ENCODE measurements around the gene DNMT3L.
A peak's percentile ranks its signal among the peaks of the same experiment; 100 is the strongest.

DNMT3L gene

GRCh38 chr21:44261675-44262295 lies at the start of gene DNMT3L:
Gene DNMT3L, minus strand, starts transcription at chr21:44261897. Its CDS starts 638 bp downstream, at chr21:44261259.
- DNase-seq = no peak

GRCh38 chr21:44310628-44311507 lies 49.2 kb upstream of the DNMT3L start:
- DNase-seq = no peak

DNA sequence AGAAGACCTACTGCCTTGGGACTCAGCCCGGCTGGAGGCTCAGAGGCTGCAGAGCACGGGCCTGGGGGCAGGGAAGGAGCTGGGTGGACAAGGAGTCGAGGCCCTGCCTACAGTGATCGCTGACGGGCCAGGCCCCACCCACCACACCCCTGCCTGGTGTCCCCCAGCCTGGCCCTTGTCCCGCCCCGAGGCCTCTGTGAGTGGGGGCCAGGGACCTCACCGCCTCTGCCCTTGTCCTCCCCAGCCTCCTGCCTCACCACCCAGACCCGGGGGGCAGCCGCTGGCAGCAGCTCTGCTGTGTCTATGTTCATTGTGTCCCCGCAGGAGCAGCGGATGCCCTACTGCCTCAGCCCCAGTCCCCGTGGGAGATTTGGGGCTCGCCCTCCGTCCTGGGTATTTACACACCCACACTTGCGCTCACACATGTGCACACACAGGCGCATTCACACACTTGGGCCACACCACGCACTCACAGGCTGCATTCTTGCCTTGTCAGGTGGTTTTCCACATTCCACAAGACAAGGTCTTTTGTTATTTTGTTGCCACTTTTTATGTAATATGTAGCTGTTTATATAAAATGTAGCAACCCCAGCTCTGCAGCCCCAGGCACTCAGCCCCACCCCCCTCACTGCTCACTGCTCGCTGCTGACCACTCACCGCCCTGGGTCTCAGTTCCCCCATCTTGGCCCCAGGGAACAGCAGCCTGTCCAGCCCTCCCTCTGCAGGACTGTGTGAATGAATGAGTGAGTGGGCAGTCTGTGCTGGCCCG lies 45.4 kb upstream of the DNMT3L start:
- DNase-seq = no peak

DNA sequence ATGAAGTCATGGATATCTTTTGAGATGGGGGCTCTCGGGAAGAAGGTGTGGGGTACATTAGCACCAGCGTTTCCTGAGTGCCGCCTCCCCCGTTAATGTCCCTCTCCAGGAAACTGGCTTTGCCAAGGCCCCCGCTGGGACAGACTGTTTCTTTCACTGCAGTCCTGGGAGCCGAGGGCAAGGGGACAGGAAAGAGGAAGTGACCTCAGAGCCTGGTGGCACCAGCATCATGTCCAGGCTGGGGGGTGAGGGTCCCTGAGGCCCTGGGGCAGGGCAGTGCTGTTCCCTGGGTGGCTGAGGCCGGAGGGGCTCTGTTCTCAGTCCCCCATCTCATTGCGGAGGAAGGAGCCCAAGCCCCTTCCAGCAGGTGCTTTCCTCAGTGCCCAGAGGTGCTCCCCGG lies 44.0 kb upstream of the DNMT3L start:
- peak; percentile 31 to 57 (median 37) for DNase-seq

DNA sequence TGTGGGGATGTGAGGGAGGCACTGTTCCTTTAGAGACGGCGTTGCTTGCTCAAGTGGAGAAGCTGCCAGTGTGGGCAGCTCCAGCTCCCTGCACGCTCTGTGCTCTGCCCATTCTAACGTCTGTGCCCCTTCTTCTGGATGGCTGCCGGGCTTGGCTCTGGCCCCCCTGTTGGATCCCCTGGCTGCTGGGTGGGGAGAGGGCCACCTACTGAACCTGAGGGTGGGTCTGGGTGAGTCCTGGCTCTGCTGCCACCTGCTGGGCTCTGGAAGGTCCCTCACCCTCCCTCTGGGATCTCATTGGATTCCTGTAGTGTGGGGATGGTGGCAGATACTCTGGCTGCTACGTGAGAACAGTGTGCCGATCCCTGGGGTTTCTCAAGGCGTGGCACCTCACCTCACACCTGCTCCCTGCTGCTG lies 43.2 kb upstream of the DNMT3L start:
- peak; percentile 44 to 66 (median 55) for DNase-seq

GRCh38 chr21:44304011-44304616 lies 42.4 kb upstream of the DNMT3L start:
- DNase-seq = no peak

GRCh38 chr21:44303490-44303981 lies 41.8 kb upstream of the DNMT3L start:
- no peak for DNase-seq

- DNase-seq = peak in 1 of 3 donors; percentile 24
Measured at GRCh38 chr21:44302573-44303401, 41.1 kb upstream of the DNMT3L start.

- DNase-seq = peak; percentile 37 to 64 (median 59)
Measured at GRCh38 chr21:44301961-44302406, 40.3 kb upstream of the DNMT3L start.

DNA sequence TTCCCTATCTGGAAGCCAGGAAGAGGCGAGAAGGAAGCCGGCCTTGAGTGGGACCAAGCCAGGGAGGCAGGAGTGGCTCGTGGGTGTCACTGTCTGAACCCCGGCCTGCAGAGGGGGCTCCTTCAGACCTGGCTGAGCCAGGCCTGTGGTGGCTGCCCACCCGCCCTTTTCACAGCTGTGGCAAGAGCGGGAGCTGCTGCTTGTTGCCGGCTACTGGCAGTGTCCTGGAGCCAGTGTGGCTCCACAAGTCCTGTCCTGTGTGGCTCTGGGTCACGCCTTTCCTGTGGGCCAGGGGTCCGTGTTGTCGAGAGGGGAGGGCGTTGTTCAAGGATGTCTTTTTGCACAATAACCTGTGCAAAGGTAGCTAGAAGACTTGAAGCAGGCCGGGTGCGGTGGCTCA lies 39.4 kb upstream of the DNMT3L start:
- DNase-seq = no peak

DNA sequence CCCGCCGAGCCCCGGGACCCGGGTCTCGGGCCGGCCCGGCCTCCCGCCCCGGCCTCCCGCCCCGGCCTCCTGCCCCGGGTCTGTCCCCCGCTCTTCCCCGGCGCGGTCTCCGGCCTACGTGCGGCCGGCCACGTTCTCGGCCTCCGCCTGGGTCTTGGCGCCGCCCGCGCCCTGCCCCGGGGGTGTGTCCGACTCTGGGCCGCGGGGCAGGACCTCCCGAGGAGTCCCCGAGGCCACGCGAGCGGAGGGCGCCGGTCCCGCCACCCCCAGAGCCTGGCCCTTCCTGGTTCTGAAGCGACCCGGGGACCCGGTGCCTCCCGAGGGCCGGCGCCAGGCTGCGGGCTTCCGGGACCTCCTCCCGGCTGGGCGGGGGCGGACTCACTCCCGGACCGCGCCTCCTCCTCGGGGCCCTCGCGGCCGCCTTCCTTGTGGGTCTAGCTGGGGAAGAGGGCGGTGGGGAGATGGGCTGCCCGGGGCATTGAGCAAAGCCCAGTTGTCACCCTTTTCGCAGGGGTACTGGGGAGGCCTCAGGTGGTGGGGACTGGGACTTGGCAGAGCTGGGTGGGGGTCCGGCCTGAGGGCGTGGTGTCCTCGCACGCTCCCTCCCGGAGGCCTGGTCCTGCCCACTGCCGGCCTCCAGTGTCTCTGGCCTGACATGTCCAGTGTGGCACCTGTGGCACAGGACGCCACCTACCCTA lies 38.7 kb upstream of the DNMT3L start:
- peak; percentile 71 to 92 (median 83) for DNase-seq

DNA sequence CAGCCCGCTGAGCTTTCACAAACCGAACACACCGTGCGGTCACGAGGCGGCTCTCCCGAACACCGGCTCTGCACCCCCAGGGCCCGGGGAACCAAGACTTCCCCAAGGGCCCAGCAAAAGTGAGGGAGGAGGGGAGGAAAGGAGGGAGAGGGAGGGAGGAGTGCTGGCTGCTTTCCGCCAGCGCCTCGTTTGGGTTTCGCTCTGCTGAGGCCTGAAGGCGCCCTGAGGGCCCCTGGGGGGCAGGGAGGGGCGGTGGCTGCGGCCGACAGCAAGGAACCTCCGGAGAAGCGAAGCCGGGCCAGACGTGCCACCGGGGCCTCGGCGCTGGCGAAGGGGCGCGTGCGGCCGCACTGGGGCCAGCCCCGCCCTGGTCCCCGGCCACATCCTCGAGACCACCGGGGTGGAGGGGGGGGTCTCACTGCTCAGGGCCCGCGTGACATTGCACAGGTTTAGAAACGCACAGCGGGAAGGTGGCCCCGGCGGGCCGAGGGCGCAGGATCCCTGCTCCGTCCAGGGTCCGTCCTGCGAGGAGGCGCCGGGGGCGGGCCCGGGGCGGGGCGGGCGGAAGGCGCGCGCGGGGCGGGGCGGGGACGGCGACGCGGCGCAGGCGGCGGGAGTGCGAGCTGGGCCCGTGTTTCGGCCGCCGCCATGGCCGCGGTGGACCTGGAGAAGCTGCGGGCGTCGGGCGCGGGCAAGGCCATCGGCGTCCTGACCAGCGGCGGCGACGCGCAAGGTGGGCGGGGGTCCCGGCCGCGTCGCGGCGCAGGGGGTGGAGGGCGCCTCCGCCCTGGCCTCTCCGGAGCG lies 38.0 kb upstream of the DNMT3L start, which contains the start of gene PFKL:
Gene PFKL, plus strand, starts transcription at position 596 of the 804 bp plus-strand sequence. Its CDS starts 53 bp downstream, at position 649.
- DNase-seq = peak; percentile 66 to 93 (median 82)

- DNase-seq = peak; percentile 22 to 39 (median 32)
Measured at GRCh38 chr21:44299085-44299457, 37.4 kb upstream of the DNMT3L start.

DNA sequence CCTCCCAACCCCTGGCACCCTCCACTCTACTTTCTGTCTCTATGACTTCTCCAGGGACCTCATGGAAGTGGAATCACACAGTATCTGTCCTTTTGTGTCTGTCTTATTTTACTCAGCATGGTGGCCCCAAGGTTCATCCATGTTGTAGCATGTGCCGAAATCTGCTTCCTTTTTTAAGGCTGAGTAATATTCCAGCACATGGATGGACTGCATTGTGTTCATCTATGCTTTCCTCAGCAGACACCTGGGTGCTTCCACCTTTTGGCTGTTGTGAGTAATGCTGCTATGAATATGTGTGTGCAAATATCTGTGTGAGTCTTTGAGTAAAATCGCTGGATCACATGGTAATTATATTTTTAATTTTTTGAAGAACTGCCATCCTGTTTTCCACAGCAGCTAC lies 36.6 kb upstream of the DNMT3L start:
- no peak for DNase-seq

- peak; percentile 95 to 97 (median 95) for DNase-seq
Measured at GRCh38 chr21:44297525-44298290, 36.0 kb upstream of the DNMT3L start.

DNA sequence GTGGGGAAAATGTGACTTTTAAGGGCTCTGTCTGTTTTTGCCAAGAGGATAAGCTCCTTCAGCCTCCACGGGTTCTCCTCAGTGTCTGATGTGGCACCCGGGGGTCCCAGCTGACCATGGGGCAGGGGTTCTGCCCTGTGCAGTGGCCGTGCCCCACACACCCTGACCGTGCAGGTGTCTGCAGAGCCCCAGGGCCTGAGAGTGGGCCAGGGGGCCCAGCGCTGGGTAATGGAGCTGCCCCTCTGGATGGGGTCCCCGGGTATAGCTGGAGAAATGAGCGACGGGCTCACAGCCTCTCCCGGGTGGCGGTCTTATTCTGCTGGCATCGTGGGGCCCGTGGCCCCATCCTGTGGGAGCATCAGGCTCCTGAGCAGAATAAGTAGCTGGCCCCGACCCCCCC lies 35.2 kb upstream of the DNMT3L start:
- no peak for DNase-seq

GRCh38 chr21:44296103-44296519 lies 34.4 kb upstream of the DNMT3L start:
- peak in 1 of 3 donors; percentile 22 for DNase-seq

- no peak for DNase-seq
Measured at GRCh38 chr21:44295646-44296045, 33.9 kb upstream of the DNMT3L start.

GRCh38 chr21:44295163-44295573 lies 33.5 kb upstream of the DNMT3L start:
- DNase-seq = no peak
